Nephron progenitor cell (in vitro differentiated cells): ENCODE measurements around the gene NLGN1.
"Not testable (repeated sequence)": the region's sequence is repeated elsewhere in the genome, so short reads cannot be mapped to it uniquely, and the experiment has no call there.

ENCODE experiments used
- DNase-seq: peaks from one replicate; pipeline ENCODE4 v3.0.0; 2021
- H3K27ac Mint-ChIP-seq: 2 replicates; pipeline ENCODE4 v1.8.0; 2021; ENCODE audit warnings: mild to moderate bottlenecking, moderate library complexity, mixed read lengths
- H3K27me3 Mint-ChIP-seq: 2 replicates; pipeline ENCODE4 v1.8.0; 2021; ENCODE audit warnings: mild to moderate bottlenecking, low read depth, mixed read lengths; ENCODE audit not compliant: poor library complexity
- H3K36me3 Mint-ChIP-seq: 2 replicates; pipeline ENCODE4 v1.8.0; 2021; ENCODE audit warnings: low read depth, mixed read lengths
- H3K4me1 Mint-ChIP-seq: 2 replicates; pipeline ENCODE4 v1.8.0; 2021; ENCODE audit warnings: mixed read lengths
- H3K4me3 Mint-ChIP-seq: 2 replicates; pipeline ENCODE4 v1.8.0; 2021; ENCODE audit warnings: mild to moderate bottlenecking, moderate library complexity, mixed read lengths
- H3K9me3 Mint-ChIP-seq: 2 replicates; pipeline ENCODE4 v1.8.0; 2021; ENCODE audit warnings: mild to moderate bottlenecking, moderate library complexity, mixed read lengths
- TF ChIP-seq, protein P1 (sequence below): fragments of 200-600 bp; sonication (generic); IDR thresholded peaks from 2 replicates; pipeline ENCODE4 v1.5.0; 2021; ENCODE audit warnings: antibody characterized with exemption

NLGN1 gene

GRCh38 chr3:174199696-174200095, 802.2 kb downstream of the NLGN1 start:
- Mint-ChIP-seq H3K27me3 (peaks cover 4% of the 10 kb centered on the region), H3K27ac (no peak overlapping the region), H3K4me3 (no peak overlapping the region), H3K36me3 (no peaks in the 10 kb centered on the region), H3K4me1 (no peaks in the 10 kb centered on the region), H3K9me3 (no peaks in the 10 kb centered on the region)
- DNase-seq: no peak
- TF ChIP-seq, protein P1, sequence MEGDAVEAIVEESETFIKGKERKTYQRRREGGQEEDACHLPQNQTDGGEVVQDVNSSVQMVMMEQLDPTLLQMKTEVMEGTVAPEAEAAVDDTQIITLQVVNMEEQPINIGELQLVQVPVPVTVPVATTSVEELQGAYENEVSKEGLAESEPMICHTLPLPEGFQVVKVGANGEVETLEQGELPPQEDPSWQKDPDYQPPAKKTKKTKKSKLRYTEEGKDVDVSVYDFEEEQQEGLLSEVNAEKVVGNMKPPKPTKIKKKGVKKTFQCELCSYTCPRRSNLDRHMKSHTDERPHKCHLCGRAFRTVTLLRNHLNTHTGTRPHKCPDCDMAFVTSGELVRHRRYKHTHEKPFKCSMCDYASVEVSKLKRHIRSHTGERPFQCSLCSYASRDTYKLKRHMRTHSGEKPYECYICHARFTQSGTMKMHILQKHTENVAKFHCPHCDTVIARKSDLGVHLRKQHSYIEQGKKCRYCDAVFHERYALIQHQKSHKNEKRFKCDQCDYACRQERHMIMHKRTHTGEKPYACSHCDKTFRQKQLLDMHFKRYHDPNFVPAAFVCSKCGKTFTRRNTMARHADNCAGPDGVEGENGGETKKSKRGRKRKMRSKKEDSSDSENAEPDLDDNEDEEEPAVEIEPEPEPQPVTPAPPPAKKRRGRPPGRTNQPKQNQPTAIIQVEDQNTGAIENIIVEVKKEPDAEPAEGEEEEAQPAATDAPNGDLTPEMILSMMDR: no peak

GRCh38 chr3:174202116-174202515, 804.6 kb downstream of the NLGN1 start:
- H3K9me3 Mint-ChIP-seq: no peaks in the 10 kb centered on the region
- H3K27me3 Mint-ChIP-seq: peaks cover 4% of the 10 kb centered on the region
- H3K4me1 Mint-ChIP-seq: peaks cover 11% of the 10 kb centered on the region
- no peaks in the 10 kb centered on the region for H3K36me3 Mint-ChIP-seq
- DNase-seq: no peak
- TF ChIP-seq, protein P1: no peak
- H3K4me3 Mint-ChIP-seq: no peak overlapping the region
- H3K27ac Mint-ChIP-seq: no peak overlapping the region

DNA sequence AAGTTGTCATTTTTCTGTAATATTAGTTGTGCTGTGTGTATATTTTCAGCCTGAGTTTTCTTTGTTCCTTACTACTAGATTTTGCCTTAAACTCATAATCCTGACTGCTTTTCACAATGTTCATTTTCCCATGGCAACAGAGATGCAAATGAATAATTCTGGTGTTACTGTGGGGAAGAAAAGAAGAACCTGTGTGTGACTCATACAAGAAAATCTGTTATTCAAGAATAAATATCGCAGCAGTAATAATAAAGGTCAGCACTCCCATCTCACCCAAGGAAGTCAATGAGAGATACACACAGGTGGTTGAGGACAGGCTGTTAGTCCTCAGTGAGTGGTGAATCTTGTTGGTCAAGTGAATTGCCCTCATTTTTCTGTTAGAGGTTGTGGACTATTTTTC, 805.0 kb downstream of the NLGN1 start:
- TF ChIP-seq, protein P1: no peak
- Mint-ChIP-seq H3K36me3 (no peaks in the 10 kb centered on the region), H3K27ac (no peak overlapping the region)

GRCh38 chr3:174204765-174205164, 807.2 kb downstream of the NLGN1 start:
- H3K4me3 Mint-ChIP-seq: no peak overlapping the region
- TF ChIP-seq, protein P1: no peak
- H3K9me3 Mint-ChIP-seq: no peaks in the 10 kb centered on the region
- peaks cover 14% of the 10 kb centered on the region for H3K4me1 Mint-ChIP-seq
- no peaks in the 10 kb centered on the region for H3K36me3 Mint-ChIP-seq
- peaks cover 4% of the 10 kb centered on the region for H3K27me3 Mint-ChIP-seq
- DNase-seq: no peak
- H3K27ac Mint-ChIP-seq: no peak overlapping the region

More for the DNA sequence above, 805.0 kb downstream of the NLGN1 start:
- H3K4me3 Mint-ChIP-seq: no peak overlapping the region
- H3K27me3 Mint-ChIP-seq: peaks cover 4% of the 10 kb centered on the region
- H3K4me1 Mint-ChIP-seq: peaks cover 14% of the 10 kb centered on the region
- no peaks in the 10 kb centered on the region for H3K9me3 Mint-ChIP-seq
- DNase-seq: no peak

GRCh38 chr3:174206607-174207192, 809.2 kb downstream of the NLGN1 start:
- Mint-ChIP-seq H3K36me3 (no peaks in the 10 kb centered on the region), H3K4me3 (no peak overlapping the region), H3K9me3 (no peaks in the 10 kb centered on the region), H3K27ac (peak overlapping the region; percentile 42), H3K27me3 (no peaks in the 10 kb centered on the region), H3K4me1 (peaks cover 14% of the 10 kb centered on the region)
- TF ChIP-seq, protein P1: no peak
- peak; percentile 6 for DNase-seq

DNA sequence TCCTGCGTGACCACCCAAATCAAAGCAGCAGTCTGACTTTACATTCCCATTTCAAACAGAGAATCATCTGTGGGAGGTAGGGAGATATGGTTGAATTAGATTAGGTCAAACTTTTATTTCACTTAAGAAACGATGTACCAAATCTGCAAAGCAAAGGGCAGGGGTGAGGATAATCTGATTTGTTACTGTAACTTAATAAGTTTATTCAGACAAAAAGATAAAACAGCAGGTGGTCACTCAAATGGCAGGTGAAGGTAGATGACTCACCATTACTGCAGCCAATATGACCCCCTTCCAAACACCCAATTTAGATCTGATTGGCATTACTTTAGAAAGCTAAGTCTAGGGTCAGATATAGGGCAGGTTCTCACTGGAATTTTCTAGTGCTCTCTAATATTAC, 810.6 kb downstream of the NLGN1 start:
- H3K9me3 Mint-ChIP-seq: peaks cover 4% of the 10 kb centered on the region
- no peak overlapping the region for H3K27ac Mint-ChIP-seq
- TF ChIP-seq, protein P1: no peak
- no peak for DNase-seq
- peaks cover 14% of the 10 kb centered on the region for H3K4me1 Mint-ChIP-seq
- no peaks in the 10 kb centered on the region for H3K36me3 Mint-ChIP-seq
- H3K4me3 Mint-ChIP-seq: no peak overlapping the region
- no peaks in the 10 kb centered on the region for H3K27me3 Mint-ChIP-seq

DNA sequence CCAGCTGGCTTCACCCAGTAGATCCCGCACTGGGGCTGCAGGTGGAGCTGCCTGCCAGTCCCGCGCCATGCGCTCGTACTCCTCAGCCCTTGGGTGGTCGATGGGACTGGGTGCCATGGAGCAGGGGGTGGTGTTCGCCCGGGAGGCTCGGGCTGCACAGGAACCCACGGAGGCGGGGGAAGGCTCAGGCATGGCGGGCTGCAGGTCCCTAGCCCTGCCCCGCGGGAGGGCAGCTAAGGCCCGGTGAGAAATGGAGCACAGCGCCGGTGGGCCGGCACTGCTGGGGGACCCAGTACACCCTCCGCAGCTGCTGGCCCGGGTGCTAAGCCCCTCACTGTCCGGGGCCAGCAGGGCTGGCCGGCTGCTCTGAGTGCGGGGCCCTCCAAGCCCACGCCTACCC, 814.4 kb downstream of the NLGN1 start:
- H3K9me3 Mint-ChIP-seq, H3K4me3 Mint-ChIP-seq, H3K27ac Mint-ChIP-seq, H3K36me3 Mint-ChIP-seq, H3K4me1 Mint-ChIP-seq, DNase-seq, H3K27me3 Mint-ChIP-seq: not testable (repeated sequence)
